GM18951 (cell line): Measurements from ENCODE around the gene PARP6.
"Not testable (repeated sequence)": the region's sequence is repeated elsewhere in the genome, so short reads cannot be mapped to it uniquely, and the experiment has no call there.

Experiments
- POLR2A ChIP-seq: IDR thresholded peaks from 4 replicates; pipeline ENCODE4 v1.6.1; 2011; ENCODE audit warnings: mild to moderate bottlenecking; ENCODE audit not compliant: insufficient read length, insufficient read depth; ENCODE audit errors: extremely low read depth
- in situ Hi-C: fragments of 300-500 bp; cut with MboI; formaldehyde crosslinking; loops from one replicate; pipeline ENCODE4 v1.12.0; 2022; ENCODE audit warnings: low sequenced_read_pairs, mixed read lengths, inconsistent platforms; ENCODE audit not compliant: unreplicated experiment

The PARP6 gene

GRCh38 chr15:72289597-72290325, 17.4 kb upstream of the PARP6 start:
- in situ Hi-C loops: no loop called here
- TF ChIP-seq POLR2A: no peak

- TF ChIP-seq POLR2A: no peak
- in situ Hi-C loops: no loop called here
These were observed 16.6 kb upstream of the PARP6 start for GRCh38 chr15:72288796-72289596.

GRCh38 chr15:72285927-72286516, 13.7 kb upstream of the PARP6 start:
- no peak for TF ChIP-seq POLR2A
- in situ Hi-C loops: no loop called here

- in situ Hi-C loops: no loop called here
- no peak for TF ChIP-seq POLR2A
These were observed 13.0 kb upstream of the PARP6 start for GRCh38 chr15:72285402-72285801.

GRCh38 chr15:72284781-72285180, 12.4 kb upstream of the PARP6 start:
- in situ Hi-C loops: no loop called here
- no peak for TF ChIP-seq POLR2A

- in situ Hi-C loops: no loop called here
- no peak for TF ChIP-seq POLR2A
These were observed 9.4 kb upstream of the PARP6 start for GRCh38 chr15:72281713-72282112.

GRCh38 chr15:72280751-72281150, 8.4 kb upstream of the PARP6 start:
- no peak for TF ChIP-seq POLR2A
- in situ Hi-C loops: no loop called here

- TF ChIP-seq POLR2A: no peak
- in situ Hi-C loops: no loop called here
These were observed 6.4 kb upstream of the PARP6 start for GRCh38 chr15:72278737-72279136.

- in situ Hi-C loops: no loop called here
- no peak for TF ChIP-seq POLR2A
These were observed 4.0 kb upstream of the PARP6 start for GRCh38 chr15:72276326-72276700.

GRCh38 chr15:72275635-72276325, 3.4 kb upstream of the PARP6 start:
- in situ Hi-C loops: not testable (repeated sequence)

GRCh38 chr15:72272997-72273352, 621 bp upstream of the PARP6 start:
- no peak for TF ChIP-seq POLR2A
- in situ Hi-C loops: no loop called here

- TF ChIP-seq POLR2A: no peak
- in situ Hi-C loops: no loop called here
These were observed 500 bp downstream of the PARP6 start for GRCh38 chr15:72271895-72272212.

GRCh38 chr15:72271221-72271620, 1.1 kb downstream of the PARP6 start:
- in situ Hi-C loops: no loop called here
- TF ChIP-seq POLR2A: no peak
